Smooth muscle cell of the brain vasculature (primary cell): ENCODE data around the gene EVA1C.
"Not testable (repeated sequence)": the region's sequence is repeated elsewhere in the genome, so short reads cannot be mapped to it uniquely, and the experiment has no call there.

Source experiments
- DNase-seq: peaks from one replicate; pipeline ENCODE4 v3.0.0-alpha.2; 2012; ENCODE audit warnings: low read depth, low spot score

EVA1C gene

GRCh38 chr21:32424674-32425073 lies 12.2 kb downstream of the EVA1C start:
- DNase-seq, result no peak

GRCh38 chr21:32425628-32426027 lies 13.1 kb downstream of the EVA1C start:
- no peak for DNase-seq

GRCh38 chr21:32426066-32426465 lies 13.6 kb downstream of the EVA1C start:
- DNase-seq, result no peak

GRCh38 chr21:32426592-32427051 lies 14.1 kb downstream of the EVA1C start:
- DNase-seq, result no peak

- no peak for DNase-seq
Measured at GRCh38 chr21:32427958-32428623, 15.6 kb downstream of the EVA1C start.

- not testable (repeated sequence) for DNase-seq
Measured at GRCh38 chr21:32432982-32433660, 20.6 kb downstream of the EVA1C start.

- no peak for DNase-seq
Measured at GRCh38 chr21:32437729-32438128, 25.2 kb downstream of the EVA1C start.

GRCh38 chr21:32442566-32443318 lies 30.2 kb downstream of the EVA1C start:
- DNase-seq, result no peak

- DNase-seq, result no peak
Measured at GRCh38 chr21:32445101-32445500, 32.6 kb downstream of the EVA1C start.

- DNase-seq, result not testable (repeated sequence)
Measured at GRCh38 chr21:32446440-32446839, 33.9 kb downstream of the EVA1C start.

- DNase-seq, result no peak
Measured at GRCh38 chr21:32447224-32447623, 34.7 kb downstream of the EVA1C start.

GRCh38 chr21:32448803-32449594 lies 36.5 kb downstream of the EVA1C start:
- DNase-seq, result no peak

GRCh38 chr21:32450881-32451701 lies 38.6 kb downstream of the EVA1C start:
- DNase-seq, result not testable (repeated sequence)

- DNase-seq, result not testable (repeated sequence)
Measured at GRCh38 chr21:32452191-32452590, 39.7 kb downstream of the EVA1C start.

- no peak for DNase-seq
Measured at GRCh38 chr21:32452641-32453040, 40.1 kb downstream of the EVA1C start.

- DNase-seq, result no peak
Measured at GRCh38 chr21:32455548-32455947, 43.0 kb downstream of the EVA1C start.

- no peak for DNase-seq
Measured at GRCh38 chr21:32456497-32456918, 44.0 kb downstream of the EVA1C start.

GRCh38 chr21:32457360-32457840 lies 44.9 kb downstream of the EVA1C start:
- no peak for DNase-seq

GRCh38 chr21:32457962-32458361 lies 45.5 kb downstream of the EVA1C start:
- no peak for DNase-seq

GRCh38 chr21:32459972-32460371 lies 47.5 kb downstream of the EVA1C start:
- DNase-seq, result no peak

GRCh38 chr21:32461503-32461902 lies 49.0 kb downstream of the EVA1C start:
- DNase-seq, result no peak
